AG10803 (cell line): ENCODE measurements around the gene YES1.
"Not testable (repeated sequence)": the region's sequence is repeated elsewhere in the genome, so short reads cannot be mapped to it uniquely, and the experiment has no call there.

Experiments used
- DNase-seq: peaks from one replicate; pipeline ENCODE4 v3.0.0; 2010; ENCODE audit warnings: low read depth
- H3K4me3 ChIP-seq: 2 replicates; pipeline ENCODE4 v1.5.1; 2011; ENCODE audit warnings: mild to moderate bottlenecking, low read length, control low read depth
- CTCF ChIP-seq: conservative IDR thresholded peaks from 2 replicates; pipeline ENCODE4 v1.5.1; 2011; ENCODE audit warnings: mild to moderate bottlenecking, low read length, control low read depth, inconsistent platforms

Gene YES1

GRCh38 chr18:773980-774624, 37.9 kb downstream of the YES1 start:
- no peak for DNase-seq
- H3K4me3 ChIP-seq = no peak overlapping the region
- TF ChIP-seq CTCF = no peak

- no peak overlapping the region for H3K4me3 ChIP-seq
- no peak for DNase-seq
- TF ChIP-seq CTCF = no peak
Measured at GRCh38 chr18:770583-770961, 41.5 kb downstream of the YES1 start.

GRCh38 chr18:767961-768360, 44.1 kb downstream of the YES1 start:
- no peak for TF ChIP-seq CTCF
- no peak for DNase-seq
- H3K4me3 ChIP-seq = no peak overlapping the region

- TF ChIP-seq CTCF = no peak
- no peak for DNase-seq
- no peak overlapping the region for H3K4me3 ChIP-seq
Measured at GRCh38 chr18:767084-767882, 44.8 kb downstream of the YES1 start.

GRCh38 chr18:766550-766860, 45.5 kb downstream of the YES1 start:
- no peak for TF ChIP-seq CTCF
- no peak for DNase-seq
- no peak overlapping the region for H3K4me3 ChIP-seq

GRCh38 chr18:765764-766549, 46.1 kb downstream of the YES1 start:
- H3K4me3 ChIP-seq = no peak overlapping the region
- TF ChIP-seq CTCF = no peak
- no peak for DNase-seq

GRCh38 chr18:759864-760263, 52.2 kb downstream of the YES1 start:
- H3K4me3 ChIP-seq, DNase-seq: not testable (repeated sequence)
